Measurements from ENCODE around the gene SEC14L1. TPM values are rescaled to one million over a fixed set of nuclear protein-coding genes. Genes with fewer than 3 reads are reported as not detected.

SEC14L1 gene
- total RNA-seq, 1 experiment from 2014 or later, result 279 TPM

DNA sequence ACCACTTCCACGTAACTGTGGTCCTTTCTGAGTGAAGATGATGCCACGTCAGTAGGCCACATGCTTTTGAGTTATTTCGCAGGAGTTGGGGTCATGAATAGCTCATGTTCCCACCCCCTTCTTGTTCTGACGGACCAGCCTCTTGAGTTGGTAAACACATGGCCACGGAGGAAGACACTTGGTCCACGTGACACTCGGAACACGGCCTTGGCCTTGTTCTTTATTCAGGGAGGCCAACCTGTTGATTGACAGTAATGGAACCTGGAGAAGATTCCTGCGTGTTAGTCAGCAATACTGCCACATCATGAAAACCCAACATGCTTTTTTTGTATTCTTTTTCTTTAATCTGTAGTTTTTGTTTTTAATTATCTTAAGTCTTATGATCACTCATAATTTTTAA, 56.3 kb downstream of the SEC14L1 start:
- intact Hi-C loops (cut with micrococcal nuclease; ENCODE audit: unreplicated experiment) (no loop called here), in situ Hi-C loops (cut with HindIII; ENCODE audit: low pct_unique_long_range_greater_than_20kb, low sequenced_read_pairs) (no loop called here)
- no peak for ATAC-seq
- TF ChIP-seq POLR2AphosphoS5 (IDR thresholded peaks at IDR 0.05; ENCODE audit: low read depth, low read length) (no peak), SIN3A (IDR thresholded peaks at IDR 0.05; ENCODE audit: borderline replicate concordance, insufficient read depth, low read depth, low read length) (no peak), TCF7L2 (IDR thresholded peaks at IDR 0.05; ENCODE audit: low read depth, low read length) (no peak)
- TF ChIP-seq, protein P1, sequence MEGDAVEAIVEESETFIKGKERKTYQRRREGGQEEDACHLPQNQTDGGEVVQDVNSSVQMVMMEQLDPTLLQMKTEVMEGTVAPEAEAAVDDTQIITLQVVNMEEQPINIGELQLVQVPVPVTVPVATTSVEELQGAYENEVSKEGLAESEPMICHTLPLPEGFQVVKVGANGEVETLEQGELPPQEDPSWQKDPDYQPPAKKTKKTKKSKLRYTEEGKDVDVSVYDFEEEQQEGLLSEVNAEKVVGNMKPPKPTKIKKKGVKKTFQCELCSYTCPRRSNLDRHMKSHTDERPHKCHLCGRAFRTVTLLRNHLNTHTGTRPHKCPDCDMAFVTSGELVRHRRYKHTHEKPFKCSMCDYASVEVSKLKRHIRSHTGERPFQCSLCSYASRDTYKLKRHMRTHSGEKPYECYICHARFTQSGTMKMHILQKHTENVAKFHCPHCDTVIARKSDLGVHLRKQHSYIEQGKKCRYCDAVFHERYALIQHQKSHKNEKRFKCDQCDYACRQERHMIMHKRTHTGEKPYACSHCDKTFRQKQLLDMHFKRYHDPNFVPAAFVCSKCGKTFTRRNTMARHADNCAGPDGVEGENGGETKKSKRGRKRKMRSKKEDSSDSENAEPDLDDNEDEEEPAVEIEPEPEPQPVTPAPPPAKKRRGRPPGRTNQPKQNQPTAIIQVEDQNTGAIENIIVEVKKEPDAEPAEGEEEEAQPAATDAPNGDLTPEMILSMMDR (IDR thresholded peaks at IDR 0.05), result no peak
- TF ChIP-seq, protein P2, sequence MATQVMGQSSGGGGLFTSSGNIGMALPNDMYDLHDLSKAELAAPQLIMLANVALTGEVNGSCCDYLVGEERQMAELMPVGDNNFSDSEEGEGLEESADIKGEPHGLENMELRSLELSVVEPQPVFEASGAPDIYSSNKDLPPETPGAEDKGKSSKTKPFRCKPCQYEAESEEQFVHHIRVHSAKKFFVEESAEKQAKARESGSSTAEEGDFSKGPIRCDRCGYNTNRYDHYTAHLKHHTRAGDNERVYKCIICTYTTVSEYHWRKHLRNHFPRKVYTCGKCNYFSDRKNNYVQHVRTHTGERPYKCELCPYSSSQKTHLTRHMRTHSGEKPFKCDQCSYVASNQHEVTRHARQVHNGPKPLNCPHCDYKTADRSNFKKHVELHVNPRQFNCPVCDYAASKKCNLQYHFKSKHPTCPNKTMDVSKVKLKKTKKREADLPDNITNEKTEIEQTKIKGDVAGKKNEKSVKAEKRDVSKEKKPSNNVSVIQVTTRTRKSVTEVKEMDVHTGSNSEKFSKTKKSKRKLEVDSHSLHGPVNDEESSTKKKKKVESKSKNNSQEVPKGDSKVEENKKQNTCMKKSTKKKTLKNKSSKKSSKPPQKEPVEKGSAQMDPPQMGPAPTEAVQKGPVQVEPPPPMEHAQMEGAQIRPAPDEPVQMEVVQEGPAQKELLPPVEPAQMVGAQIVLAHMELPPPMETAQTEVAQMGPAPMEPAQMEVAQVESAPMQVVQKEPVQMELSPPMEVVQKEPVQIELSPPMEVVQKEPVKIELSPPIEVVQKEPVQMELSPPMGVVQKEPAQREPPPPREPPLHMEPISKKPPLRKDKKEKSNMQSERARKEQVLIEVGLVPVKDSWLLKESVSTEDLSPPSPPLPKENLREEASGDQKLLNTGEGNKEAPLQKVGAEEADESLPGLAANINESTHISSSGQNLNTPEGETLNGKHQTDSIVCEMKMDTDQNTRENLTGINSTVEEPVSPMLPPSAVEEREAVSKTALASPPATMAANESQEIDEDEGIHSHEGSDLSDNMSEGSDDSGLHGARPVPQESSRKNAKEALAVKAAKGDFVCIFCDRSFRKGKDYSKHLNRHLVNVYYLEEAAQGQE (IDR thresholded peaks at IDR 0.05; ENCODE audit: insufficient read depth in 1 of 2, low read depth in 2 of 2, low read length in 1 of 2), result no peak
- Histone ChIP-seq H3K27ac (ENCODE audit: low read length) (no peak overlapping the region), H3K9me3 (ENCODE audit: control insufficient read depth, insufficient read depth, low read depth, low read length) (no peaks in the 10 kb centered on the region), H3K4me1 (ENCODE audit: control insufficient read depth, insufficient read depth, low read length) (no peaks in the 10 kb centered on the region), H3K4me3 (ENCODE audit: low read depth in 2 of 2, low read length in 2 of 2) (no peak overlapping the region), H3K27me3 (ENCODE audit: control insufficient read depth, insufficient read depth, low read length) (no peaks in the 10 kb centered on the region), H3K36me3 (ENCODE audit: control insufficient read depth, insufficient read depth, low read length) (peaks cover 49% of the 10 kb centered on the region)
- ChIA-PET CTCF (no interaction called here), POLR2A (no interaction called here)
- BruUV-seq (replicated peaks), result no TSS peak
- no peak for DNase-seq (ENCODE audit: low read depth, low spot score)

DNA sequence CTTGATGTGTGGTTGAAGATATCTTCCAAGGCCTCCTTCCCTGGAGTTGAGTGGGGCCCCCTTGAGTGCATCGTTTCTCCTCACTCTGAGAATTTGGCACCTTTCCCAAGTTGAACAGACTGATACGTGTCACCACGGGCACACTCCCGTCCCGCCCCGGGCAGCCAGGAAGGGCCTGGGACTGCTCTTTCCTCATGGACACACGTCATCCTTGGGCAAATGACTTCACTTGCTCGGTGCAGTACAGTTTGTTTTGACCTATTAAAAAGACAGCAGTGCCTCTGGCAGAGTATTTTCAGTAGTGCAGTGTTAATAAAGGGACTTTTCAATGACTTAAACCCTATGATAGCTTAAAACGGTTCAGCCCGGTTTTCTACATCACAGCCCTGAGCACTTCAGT, 59.9 kb downstream of the SEC14L1 start:
- Histone ChIP-seq H3K4me3 (ENCODE audit: low read depth in 2 of 2, low read length in 2 of 2) (no peak overlapping the region), H3K27ac (ENCODE audit: low read length) (no peak overlapping the region), H3K4me1 (ENCODE audit: control insufficient read depth, insufficient read depth, low read length) (no peaks in the 10 kb centered on the region), H3K27me3 (ENCODE audit: control insufficient read depth, insufficient read depth, low read length) (no peaks in the 10 kb centered on the region), H3K36me3 (ENCODE audit: control insufficient read depth, insufficient read depth, low read length) (peaks cover 44% of the 10 kb centered on the region), H3K9me3 (ENCODE audit: control insufficient read depth, insufficient read depth, low read depth, low read length) (no peaks in the 10 kb centered on the region)
- intact Hi-C loops (cut with micrococcal nuclease; ENCODE audit: unreplicated experiment) (no loop called here), in situ Hi-C loops (cut with HindIII; ENCODE audit: low pct_unique_long_range_greater_than_20kb, low sequenced_read_pairs) (no loop called here)
- ChIA-PET POLR2A (no interaction called here), CTCF (interaction anchor here (0.5 kb wide), 1 partner anchor 117 kb away, joined by 9 read pairs; no protein-coding TSS in a partner anchor)
- no TSS peak for BruUV-seq (replicated peaks)
- ATAC-seq (no peak; the same call in 1 of the 2 replicates), DNase-seq (ENCODE audit: low read depth, low spot score) (no peak)
- TF ChIP-seq, protein P2 (IDR thresholded peaks at IDR 0.05; ENCODE audit: insufficient read depth in 1 of 2, low read depth in 2 of 2, low read length in 1 of 2), result no peak
- TF ChIP-seq TCF7L2 (IDR thresholded peaks at IDR 0.05; ENCODE audit: low read depth, low read length) (no peak), SIN3A (IDR thresholded peaks at IDR 0.05; ENCODE audit: borderline replicate concordance, insufficient read depth, low read depth, low read length) (no peak), POLR2AphosphoS5 (IDR thresholded peaks at IDR 0.05; ENCODE audit: low read depth, low read length) (no peak)
- TF ChIP-seq, protein P1 (IDR thresholded peaks at IDR 0.05), result no peak
